GM21423 (cell line): ENCODE results near the gene WFS1.

Experiments used
- ATAC-seq: cut with Tn5 transposase; IDR thresholded peaks from one replicate; pipeline ENCODE4 v1.9.1; 2021; ENCODE audit warnings: mild to moderate bottlenecking, moderate library complexity; ENCODE audit not compliant: unreplicated experiment

Gene WFS1

DNA sequence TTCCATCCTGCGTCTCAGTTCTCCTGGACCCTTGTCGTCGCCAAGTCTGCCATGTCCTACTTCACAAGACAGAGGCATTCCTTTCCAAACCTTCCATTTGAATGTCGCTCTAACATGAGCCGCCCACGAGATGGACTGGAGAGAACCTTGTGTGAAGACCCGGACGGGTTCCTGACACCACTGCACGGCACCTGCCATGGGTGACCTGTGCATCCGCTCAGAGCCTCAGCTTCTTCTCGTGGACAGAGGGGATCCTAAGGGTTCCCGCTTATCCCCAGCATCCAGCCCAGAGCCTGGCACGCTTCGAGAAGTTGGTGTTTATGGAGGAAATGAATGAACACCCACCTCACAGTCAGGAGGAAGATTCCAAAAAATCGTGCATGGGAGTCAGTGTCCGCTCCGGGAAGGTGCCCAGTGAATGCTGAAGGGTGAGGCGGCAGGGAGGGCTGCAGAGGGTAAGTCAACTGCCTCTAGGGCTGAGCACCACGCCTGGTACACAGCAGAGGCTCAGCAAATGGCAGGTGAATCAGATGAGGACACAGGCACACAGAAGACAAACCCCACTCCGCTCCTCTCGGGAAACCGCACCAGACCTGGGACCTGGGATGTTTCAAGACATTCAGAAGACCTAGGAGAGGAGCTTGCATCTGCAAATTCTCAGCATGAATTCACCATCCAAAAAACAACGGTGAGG is 52.6 kb downstream of the WFS1 start:
- ATAC-seq, result no peak

DNA sequence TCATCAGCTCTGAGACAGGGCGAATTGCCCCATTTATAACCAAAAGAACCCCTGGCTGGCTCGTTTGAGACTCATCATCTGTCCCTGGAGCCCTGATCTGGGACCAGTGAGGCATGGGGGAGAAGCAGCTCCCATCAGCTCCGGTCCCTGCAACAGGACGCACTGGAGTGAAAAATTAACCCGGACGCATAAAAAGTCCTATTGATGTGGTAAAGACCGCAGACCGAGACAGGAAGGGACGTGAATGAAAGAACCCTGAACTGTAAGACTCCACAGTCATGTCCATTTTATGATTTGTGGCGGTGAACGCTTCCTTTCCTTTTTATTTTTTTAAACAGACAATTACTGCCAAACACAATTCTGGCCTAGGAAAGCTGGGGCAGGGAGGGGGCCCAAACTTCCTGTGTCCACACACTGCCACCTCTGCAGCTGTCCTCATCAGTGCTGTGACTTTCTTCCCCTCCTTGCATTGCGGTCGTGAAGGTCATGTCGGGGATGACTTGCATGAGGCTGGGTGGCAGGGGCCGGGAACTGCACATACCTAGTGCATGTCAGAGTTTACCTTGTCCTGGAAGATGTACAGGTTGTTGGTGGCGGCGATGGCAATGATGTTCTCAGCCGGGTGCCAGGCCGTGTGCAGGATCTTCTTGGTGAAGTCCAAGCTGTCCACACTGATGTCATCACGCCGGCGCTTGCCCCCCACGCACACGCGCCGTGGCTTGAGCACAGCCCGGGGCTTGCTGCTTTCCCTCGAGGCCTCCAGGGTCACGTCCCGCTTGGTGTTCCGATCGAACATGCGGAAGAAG is 53.3 kb downstream of the WFS1 start:
- ATAC-seq, result no peak

DNA sequence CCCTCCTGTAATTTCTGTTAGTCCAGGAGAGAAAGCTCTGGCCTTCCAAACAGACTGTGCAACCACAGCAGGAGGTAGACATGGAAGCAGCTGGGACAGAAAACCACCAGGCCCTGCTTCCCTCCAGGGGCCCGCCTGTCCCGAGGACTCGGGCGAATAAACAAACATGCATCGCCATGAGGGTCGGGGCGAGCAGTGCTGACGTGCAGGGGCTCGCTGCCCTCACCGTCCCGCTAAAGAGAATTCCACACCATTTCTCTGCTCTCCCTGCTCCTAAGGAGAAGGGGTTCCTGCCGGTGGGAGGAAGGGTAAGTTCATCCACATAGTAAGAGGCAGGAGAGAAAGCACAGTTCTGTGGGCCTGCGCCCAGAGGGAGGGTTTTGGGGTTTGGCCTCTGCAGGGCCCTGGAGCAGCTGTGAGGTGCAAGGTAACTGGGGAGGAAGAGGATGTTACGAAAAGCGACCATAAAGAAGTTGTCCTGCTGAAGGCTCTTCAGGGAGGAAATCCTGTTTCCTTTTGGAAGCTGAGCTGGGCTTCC is 54.9 kb downstream of the WFS1 start:
- no peak for ATAC-seq

DNA sequence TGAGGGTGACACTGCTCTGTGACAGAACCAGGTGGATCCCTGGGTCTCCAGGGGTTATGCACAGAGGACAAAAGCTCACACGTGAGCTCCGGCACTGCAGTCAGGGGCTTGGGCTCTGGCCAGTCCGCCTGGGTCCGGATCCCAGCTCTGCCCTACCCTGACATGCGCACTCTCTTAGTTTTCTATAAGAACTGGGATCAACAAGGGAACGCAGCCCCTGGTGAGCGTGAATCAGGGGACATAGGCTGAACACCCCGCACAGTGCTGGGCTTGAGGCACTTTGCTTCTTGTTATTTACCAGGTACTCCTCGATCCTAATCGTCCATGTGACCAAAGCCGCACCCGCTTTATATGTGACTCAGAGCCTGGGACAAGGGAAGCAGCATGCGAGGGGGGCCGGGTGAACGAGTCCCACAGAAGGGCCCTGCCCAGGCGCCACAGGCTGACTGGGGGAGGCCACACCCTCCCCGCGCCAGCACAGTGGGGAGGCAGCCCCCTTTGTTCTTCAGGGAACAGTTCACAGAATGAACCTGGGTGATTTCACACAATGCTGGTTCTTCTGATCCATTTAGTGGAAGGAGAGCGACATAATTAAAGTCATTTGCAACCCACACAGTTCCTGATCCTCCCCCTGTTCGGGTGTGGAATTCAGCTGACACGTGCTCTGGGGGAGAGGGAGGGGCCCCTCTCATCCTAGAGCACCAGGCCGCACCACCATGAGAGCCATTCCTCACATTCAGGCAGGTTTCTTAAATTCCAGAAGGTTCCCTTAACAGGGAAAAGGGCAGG is 55.5 kb downstream of the WFS1 start:
- no peak for ATAC-seq

DNA sequence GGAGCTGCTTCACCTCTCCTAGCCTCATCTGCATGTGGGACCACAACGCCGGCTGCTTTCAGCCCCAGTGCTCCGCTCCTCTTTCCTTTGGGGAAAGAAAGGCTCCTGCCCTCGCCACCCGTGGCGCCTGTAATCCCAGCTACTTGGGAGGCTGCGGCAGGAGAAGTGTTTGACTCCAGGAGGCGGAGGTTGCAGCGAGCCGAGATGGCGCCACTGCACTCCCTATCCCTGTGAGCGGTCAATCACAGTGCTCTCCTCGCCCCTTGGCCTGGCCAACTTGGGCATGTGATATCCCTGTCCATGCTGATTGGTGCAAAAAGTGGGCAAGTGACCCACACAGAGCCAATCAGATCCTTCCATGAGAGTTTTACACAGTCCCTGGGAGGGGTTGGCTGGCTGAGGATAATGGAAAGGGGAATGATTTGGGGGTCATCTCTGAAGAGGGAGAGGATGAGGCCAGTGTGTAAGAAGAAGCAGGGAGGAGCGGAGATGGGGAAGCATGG is 56.2 kb downstream of the WFS1 start:
- no peak for ATAC-seq

DNA sequence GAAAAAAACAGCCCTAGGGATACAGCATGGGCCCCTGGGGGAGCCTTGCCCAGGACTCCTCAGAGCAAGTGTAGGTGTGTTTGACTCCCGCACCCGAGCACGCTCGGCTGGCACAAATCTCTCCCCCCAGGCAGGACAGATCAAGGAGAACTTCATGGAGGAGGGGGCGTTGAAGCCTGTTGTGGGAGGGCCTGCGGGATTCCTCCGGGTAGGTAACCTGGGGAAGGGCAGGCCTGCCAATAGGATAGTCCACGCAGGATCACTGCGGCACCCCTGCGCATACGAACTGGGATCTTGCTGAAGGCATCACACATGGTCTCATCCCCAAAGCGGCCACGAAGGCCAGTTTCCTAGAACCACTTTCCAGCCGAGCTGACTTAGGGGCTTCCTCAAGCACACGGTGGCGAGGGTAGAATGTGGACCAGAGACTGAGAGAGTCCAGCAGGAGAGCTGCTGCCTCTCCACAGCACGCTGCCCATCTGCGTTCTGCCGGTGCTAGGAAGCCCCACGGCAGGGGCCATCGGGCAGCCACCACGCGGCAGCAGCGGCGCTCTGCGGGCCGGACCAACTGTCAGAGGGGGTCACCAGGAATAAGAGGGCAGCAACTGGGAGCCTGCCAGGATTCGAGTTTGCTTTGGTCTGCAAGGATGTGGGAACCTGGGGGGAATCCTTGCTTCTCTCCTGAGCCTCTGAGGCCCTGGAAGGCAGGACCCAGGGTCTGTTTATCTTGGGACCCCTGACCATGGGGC is 56.8 kb downstream of the WFS1 start:
- ATAC-seq, result no peak

DNA sequence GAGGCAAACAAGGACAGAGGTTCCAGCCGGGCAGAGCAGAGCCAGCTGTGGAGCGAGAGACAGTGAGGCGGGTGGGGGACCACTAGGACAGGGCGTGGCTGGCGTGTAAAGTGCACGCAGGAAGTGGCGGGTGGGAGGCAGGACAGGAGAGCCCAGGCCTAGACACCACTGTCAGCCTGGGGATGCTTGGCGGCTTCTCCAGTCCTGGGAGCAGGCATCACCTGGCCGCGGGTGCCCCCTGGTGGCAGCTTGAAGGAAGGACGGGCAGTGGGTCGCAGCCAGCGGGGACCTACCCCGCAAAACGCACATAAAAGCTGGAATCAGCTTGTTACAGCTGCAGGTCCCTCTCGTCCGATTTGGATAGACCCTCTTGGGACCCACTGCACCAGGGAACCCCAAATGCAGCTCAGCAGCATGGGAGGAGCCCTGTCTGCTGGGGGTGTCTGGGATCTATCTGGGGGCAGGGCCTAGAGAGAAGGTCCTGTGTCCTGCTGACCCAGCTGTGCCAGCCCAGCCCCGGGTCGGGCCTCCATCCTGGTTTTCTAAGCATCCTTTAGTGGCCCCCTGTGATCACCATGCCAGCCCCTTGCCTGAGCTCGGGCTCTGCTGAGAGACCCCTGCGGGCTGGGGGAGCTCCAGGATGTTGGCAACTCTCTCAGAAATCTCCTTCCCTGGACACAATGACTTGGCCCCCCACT is 57.7 kb downstream of the WFS1 start:
- peak; percentile 55 for ATAC-seq

DNA sequence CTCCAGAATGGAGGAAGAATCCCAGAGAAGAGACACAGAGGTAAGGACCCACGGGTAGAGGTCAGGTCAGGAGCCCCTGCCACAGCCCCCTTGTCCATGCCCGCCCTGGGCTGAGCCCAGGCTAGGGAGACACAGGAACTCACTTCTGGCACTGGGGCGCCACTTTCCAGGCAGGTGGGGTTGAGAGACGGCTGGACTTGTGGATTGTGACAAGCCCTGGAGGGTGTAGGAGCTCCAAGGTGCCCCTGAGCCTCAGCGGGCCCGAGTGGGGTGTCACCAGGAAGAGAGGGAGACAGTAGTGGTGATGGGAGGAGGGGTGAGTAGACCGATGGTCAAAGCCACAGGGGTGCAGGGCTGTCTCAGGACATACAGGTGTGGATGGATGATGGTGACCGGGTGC is 58.9 kb downstream of the WFS1 start:
- no peak for ATAC-seq

DNA sequence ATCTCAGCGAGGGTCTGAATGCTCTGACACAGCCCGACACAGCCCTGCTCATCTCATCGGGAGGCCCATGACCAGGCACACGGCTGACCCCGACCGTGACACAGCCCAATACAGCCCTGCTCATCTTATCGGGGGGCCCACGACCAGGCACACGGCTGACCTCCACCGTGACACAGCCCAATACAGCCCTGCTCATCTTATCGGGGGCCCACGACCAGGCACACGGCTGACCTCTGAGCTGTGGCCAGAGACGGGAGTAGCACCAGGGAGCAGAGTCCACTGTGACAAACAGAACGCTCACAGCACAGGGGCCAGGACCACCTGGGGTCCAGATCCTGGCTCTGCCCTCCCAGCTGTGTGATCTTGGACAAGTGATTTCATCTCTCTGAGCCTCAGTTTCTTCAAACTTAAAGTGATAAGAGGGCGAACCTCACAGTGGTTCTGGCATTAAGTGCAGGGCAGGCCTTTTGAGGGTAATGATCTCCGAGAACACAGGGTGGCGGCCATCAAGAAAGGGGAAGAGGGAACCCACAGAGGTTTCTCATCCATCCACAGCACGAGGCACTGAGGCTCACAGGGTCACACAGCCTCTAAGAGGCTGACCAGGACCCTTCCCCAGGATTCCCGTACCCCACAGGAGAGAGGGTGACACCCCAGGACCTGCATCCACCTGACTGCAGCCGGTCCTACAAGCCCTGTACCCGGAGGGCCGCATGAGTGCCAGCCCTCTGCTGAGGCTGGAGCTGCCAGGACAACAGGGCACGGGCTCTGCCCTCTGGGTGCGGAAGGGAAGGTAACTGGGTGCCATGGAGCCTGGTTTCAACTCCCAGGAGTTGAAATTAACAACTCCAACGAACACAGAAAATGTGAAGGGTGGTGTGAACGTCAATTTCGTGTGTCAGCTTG is 60.1 kb downstream of the WFS1 start:
- ATAC-seq, result no peak

DNA sequence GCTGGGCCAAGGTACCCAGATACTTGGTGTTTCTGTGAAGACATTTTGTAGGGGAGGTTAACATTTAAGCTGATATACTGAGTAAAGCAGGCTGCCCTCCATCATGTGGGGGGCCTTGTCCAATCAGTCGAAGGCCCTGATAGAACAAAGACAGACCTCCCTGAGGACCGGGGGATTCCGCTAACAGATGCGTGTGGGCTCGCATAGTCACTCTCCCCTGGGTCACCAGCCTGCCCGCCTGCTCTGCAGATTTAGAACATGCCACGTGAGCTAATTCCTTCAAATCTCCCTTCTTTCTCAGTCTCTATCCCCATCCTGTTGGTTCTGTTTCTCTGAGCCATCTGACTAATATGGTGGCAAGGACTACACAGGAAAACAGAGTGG is 60.7 kb downstream of the WFS1 start:
- no peak for ATAC-seq

DNA sequence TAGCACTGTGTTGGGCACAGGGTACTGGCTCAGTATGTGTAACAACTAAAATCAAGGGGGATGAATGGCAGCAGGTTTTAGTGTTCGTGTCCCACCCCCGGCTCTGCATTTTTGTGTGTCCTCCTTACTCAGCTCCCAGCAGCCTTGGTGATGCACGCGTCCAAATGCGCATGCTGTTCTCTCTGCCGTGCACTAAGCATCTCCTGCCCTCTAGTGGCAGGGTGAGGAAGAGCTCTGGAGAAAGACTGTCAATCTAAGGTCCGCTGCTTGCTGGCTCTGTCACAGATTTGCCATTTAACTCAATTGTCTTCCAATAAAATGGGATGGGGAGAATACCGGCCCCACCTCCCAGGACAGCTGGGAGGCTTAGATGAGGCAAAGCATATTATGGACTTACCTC is 61.4 kb downstream of the WFS1 start:
- no peak for ATAC-seq

DNA sequence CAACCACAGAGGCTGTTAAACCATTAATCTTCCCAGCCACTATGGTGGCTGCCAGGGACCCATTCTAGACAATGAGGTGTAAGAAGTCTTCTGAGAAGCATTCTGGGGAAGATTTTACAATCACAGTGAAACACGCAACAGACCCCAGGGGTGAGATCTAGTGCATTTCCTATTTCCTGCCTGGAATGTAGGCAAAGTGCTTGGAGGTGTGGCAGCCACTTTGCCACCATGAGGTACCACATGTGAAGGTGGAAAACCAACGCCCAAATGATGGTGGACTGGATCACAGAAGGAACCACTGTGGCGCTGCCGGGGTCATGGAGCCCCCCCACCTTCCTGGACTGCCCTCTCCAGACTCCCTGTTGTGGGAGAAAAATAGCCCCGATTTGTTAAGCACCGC is 61.8 kb downstream of the WFS1 start:
- no peak for ATAC-seq

DNA sequence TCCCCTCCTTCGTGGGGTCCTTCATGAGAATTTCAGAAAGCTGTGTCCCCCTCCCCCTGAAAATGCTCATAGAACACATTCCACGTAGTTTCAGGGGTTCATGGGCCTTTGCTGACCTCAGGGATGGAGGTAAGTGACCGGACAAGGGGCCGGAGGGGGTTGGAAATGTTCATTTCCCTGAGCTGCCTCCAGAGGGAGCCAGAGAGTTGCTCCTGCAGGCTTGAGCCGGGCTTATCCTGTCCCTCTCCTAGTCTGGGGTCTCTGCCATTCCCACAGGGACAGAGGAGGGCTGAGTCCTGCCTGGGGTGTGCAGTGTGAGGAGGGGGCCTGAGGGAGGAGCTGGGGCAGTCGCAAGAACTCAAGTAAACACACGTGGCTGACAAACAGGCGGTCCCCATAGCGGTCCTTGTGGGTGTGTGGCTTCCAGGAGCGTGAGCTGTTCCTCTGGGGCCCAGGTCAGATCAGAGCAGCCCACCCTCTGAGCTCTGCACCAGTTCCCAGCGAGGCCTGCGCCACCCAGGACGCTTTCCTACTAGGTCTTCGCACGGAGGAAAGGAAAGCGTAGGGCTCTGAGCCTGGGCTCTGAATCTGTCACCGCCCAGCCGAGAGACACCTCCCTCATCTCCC is 62.5 kb downstream of the WFS1 start:
- ATAC-seq, result no peak

DNA sequence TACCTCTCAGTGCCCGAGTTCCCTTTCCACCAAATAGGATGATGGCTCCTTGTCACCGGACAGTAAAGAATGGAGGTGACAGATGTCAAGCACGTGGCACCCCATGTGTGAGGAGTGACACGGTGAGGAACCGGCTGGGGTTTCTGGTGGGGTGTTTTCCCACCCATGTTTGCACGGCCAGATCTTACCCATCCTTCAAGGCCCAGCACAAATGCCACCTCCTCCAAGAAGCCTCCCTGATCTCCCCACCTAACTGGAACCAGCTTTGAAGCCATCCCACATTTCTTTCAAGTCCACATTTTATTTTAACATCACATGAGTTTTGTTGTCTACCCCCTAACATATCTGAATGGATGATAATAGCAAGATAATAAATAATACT is 63.0 kb downstream of the WFS1 start:
- ATAC-seq, result no peak

DNA sequence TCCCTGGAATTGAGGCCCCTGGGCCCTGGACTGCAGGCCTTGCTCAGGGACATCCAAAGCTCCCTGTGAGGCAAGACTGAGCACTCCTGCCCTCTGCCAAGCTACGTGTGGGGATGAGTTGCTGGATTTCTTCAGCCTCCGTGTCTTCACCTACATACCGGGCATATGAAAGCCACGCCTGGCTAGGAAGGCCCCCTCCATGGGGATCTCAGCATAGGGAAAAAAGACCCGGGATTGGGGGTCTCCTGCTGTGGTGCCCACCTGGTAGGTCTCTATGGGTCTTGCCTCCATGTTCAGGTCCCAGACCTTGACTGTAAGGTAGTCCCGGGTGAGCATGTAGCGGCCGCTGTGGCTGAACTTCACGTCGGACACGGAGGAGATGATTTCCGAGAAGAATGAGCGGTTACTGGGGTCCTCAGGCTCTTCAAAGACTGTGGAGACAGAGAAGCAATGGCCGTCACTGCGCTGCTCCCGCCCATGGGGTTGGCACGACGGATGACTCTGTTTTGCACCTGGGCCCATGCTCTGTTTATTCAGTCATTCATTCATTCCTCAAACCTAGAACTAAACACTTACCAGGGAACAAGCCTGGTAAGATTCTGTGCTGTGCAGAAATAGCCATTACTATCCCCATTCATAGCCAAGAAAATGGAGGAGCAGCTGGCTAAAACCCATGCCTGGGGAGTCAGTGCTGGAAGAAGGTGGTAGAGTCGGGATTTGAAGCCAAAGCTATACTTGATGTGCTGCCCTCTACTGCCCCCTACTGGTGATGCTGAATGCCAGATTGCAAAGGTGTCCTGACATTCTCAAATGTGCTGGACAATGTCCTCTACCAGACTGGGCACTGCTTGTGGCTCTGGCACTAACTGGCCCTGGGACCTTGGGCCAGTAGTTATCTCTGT is 63.9 kb downstream of the WFS1 start:
- ATAC-seq, result no peak

DNA sequence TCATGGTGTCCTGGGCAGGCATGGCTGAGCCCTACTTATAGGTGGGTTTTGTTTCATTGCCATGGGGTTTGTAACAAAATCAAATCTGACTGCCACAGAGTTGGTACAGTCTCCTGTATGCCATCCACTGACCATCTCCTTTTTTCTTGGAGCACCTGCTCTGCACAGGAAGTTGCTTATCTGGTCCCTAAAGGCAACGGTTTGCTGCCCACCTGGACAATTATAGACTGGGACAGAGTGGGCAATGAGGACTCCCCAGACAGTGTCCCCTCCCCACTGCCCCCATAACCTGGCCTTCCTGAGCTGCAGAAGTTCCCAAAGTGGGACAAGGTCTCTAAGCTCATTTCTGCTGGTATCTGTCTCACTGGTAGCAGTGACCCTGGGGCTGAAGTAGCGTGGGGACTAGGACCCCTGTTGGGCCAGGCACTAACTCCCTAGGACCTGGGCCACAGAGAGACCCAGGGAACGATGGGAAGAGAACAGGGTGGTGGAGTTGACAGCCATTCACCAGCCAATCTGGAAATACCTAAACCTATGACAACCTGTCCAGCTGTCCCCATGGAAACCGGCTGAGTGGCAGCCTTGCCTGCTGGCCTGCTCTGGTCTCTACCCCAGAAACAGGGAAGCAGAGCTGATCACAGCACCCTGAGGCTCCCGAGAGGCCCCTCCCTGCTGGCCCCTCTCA is 64.7 kb downstream of the WFS1 start:
- ATAC-seq, result no peak

DNA sequence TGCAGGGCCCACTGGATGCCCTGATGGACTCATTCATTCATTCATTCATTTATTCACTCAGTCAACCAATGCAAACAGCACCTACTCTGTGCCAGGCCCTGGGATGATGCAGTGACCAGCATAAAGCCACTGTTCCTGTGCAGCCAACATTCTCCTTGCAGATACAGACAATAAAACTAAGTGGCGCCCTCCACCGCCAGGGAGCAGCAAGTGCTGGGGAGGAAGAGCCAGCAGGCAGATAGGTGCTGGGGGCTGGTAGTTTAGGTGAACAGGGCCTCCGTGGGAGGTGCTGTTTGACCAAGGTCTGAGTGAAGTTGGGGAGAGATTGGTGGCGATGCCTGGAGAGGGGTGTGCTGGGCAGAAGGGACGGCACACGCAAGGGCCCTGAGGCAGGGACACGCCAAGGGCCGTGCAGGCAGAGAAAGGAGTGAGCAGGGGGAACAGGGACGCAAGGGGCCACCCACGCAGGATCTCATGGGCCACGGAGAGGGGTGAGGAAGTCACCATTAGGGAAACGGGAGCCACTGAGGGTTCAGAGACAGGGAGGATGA is 65.5 kb downstream of the WFS1 start:
- ATAC-seq, result no peak
